Renal cortex interstitium (tissue), 15 donors: Measurements from ENCODE around the gene RAD23B. TPM values are rescaled to one million over a fixed set of nuclear protein-coding genes. Genes with fewer than 3 reads are reported as not detected.

Experiments
- DNase-seq, 11 donors: peaks; one replicate each; pipeline ENCODE4 v3.0.0-alpha.2; 2013; ENCODE audit warnings: low read depth in 9 of 11, low spot score in 4 of 11; ENCODE audit errors: extremely low read depth in 1 of 11
- long read RNA-seq, 16 experiments: transcript quantifications; one replicate each; lab custom pipeline, GENCODE V29; 2026
- polyA plus RNA-seq, 3 donors: library from polyadenylated mRNA; unstranded; fragments of 120-200 nt; gene quantifications; one replicate each; pipeline ENCODE4 v1.2.1, GENCODE V29; 2013; ENCODE audit not compliant: insufficient read length in 3 of 3

Gene RAD23B
- polyA plus RNA-seq = 100 to 1,000 TPM; 123 to 150 (median 146) TPM
- long read RNA-seq, donor 1, full-length matches to known transcripts = 14 of 106 reads
- long read RNA-seq, donor 1, partial matches to known transcripts = 92 of 106 reads
- long read RNA-seq, donor 1, other reads (novel, unspliced or antisense) = 0 of 106 reads
- long read RNA-seq, donor 2, full-length matches to known transcripts = 17 of 122 reads
- long read RNA-seq, donor 2, partial matches to known transcripts = 105 of 122 reads
- long read RNA-seq, donor 2, other reads (novel, unspliced or antisense) = 0 of 122 reads
- long read RNA-seq, donor 3, full-length matches to known transcripts = 34 of 250 reads
- long read RNA-seq, donor 3, partial matches to known transcripts = 216 of 250 reads
- long read RNA-seq, donor 3, other reads (novel, unspliced or antisense) = 0 of 250 reads
- long read RNA-seq, donor 4, full-length matches to known transcripts = 23 of 85 reads
- long read RNA-seq, donor 4, partial matches to known transcripts = 62 of 85 reads
- long read RNA-seq, donor 4, other reads (novel, unspliced or antisense) = 0 of 85 reads
- long read RNA-seq, donor 5 = 0 reads
- long read RNA-seq, donor 6, full-length matches to known transcripts = 17 of 129 reads
- long read RNA-seq, donor 6, partial matches to known transcripts = 112 of 129 reads
- long read RNA-seq, donor 6, other reads (novel, unspliced or antisense) = 0 of 129 reads
- long read RNA-seq, donor 7, full-length matches to known transcripts = 20 of 108 reads
- long read RNA-seq, donor 7, partial matches to known transcripts = 88 of 108 reads
- long read RNA-seq, donor 7, other reads (novel, unspliced or antisense) = 0 of 108 reads
- long read RNA-seq, donor 8, full-length matches to known transcripts = 50 of 205 reads
- long read RNA-seq, donor 8, partial matches to known transcripts = 155 of 205 reads
- long read RNA-seq, donor 8, other reads (novel, unspliced or antisense) = 0 of 205 reads
- long read RNA-seq, donor 9, full-length matches to known transcripts = 13 of 99 reads
- long read RNA-seq, donor 9, partial matches to known transcripts = 86 of 99 reads
- long read RNA-seq, donor 9, other reads (novel, unspliced or antisense) = 0 of 99 reads
- long read RNA-seq, donor 10, full-length matches to known transcripts = 13 of 95 reads
- long read RNA-seq, donor 10, partial matches to known transcripts = 82 of 95 reads
- long read RNA-seq, donor 10, other reads (novel, unspliced or antisense) = 0 of 95 reads
- long read RNA-seq, donor 11, full-length matches to known transcripts = 22 of 68 reads
- long read RNA-seq, donor 11, partial matches to known transcripts = 46 of 68 reads
- long read RNA-seq, donor 11, other reads (novel, unspliced or antisense) = 0 of 68 reads
- long read RNA-seq, donor 12, full-length matches to known transcripts = 16 of 39 reads
- long read RNA-seq, donor 12, partial matches to known transcripts = 23 of 39 reads
- long read RNA-seq, donor 12, other reads (novel, unspliced or antisense) = 0 of 39 reads
- long read RNA-seq, donor 13 = 0 reads
- long read RNA-seq, donor 14, full-length matches to known transcripts = 22 of 66 reads
- long read RNA-seq, donor 14, partial matches to known transcripts = 44 of 66 reads
- long read RNA-seq, donor 14, other reads (novel, unspliced or antisense) = 0 of 66 reads
- long read RNA-seq, donor 15, full-length matches to known transcripts = 11 of 67 reads
- long read RNA-seq, donor 15, partial matches to known transcripts = 56 of 67 reads
- long read RNA-seq, donor 15, other reads (novel, unspliced or antisense) = 0 of 67 reads
- long read RNA-seq, donor 16, full-length matches to known transcripts = 58 of 267 reads
- long read RNA-seq, donor 16, partial matches to known transcripts = 209 of 267 reads
- long read RNA-seq, donor 16, other reads (novel, unspliced or antisense) = 0 of 267 reads

GRCh38 chr9:107282759-107283622, at the start of gene RAD23B:
TSS of gene RAD23B (plus strand) at chr9:107283279. CDS start at chr9:107283630, 351 bp downstream.
- peak; percentile 93 to 98 (median 97) for DNase-seq

- DNase-seq = no peak
These were observed 47.2 kb upstream of the RAD23B start for GRCh38 chr9:107235765-107236442.

GRCh38 chr9:107237873-107238272, 45.2 kb upstream of the RAD23B start:
- no peak for DNase-seq

GRCh38 chr9:107239474-107239873, 43.6 kb upstream of the RAD23B start:
- DNase-seq = no peak

GRCh38 chr9:107240260-107240659, 42.8 kb upstream of the RAD23B start:
- DNase-seq = no peak

- no peak for DNase-seq
These were observed 40.7 kb upstream of the RAD23B start for GRCh38 chr9:107242073-107243030.

GRCh38 chr9:107243742-107244141, 39.3 kb upstream of the RAD23B start:
- no peak for DNase-seq

GRCh38 chr9:107246259-107247254, 36.5 kb upstream of the RAD23B start:
- DNase-seq = no peak

GRCh38 chr9:107248714-107249113, 34.4 kb upstream of the RAD23B start:
- no peak for DNase-seq

- DNase-seq = peak in 2 of 11 donors; percentile 35 to 46
These were observed 33.9 kb upstream of the RAD23B start for GRCh38 chr9:107249131-107249533.

- no peak for DNase-seq
These were observed 33.3 kb upstream of the RAD23B start for GRCh38 chr9:107249665-107250285.

GRCh38 chr9:107251756-107252322, 31.2 kb upstream of the RAD23B start:
- no peak for DNase-seq

- DNase-seq = no peak
These were observed 24.2 kb upstream of the RAD23B start for GRCh38 chr9:107258919-107259318.
